GM12865 (cell line): Measurements from ENCODE around the gene SLC49A4.

Source experiments
- DNase-seq: peaks from one replicate; pipeline ENCODE4 v3.0.0; 2010; ENCODE audit warnings: low read depth
- H3K4me3 ChIP-seq: 2 replicates; pipeline ENCODE4 v1.5.1; 2011; ENCODE audit warnings: mild to moderate bottlenecking, low read depth, low read length, control low read depth
- TF ChIP-seq, protein P1 (sequence below): IDR thresholded peaks from 2 replicates; pipeline ENCODE4 v1.5.1; 2011; ENCODE audit warnings: low read length, control low read depth, low read depth, inconsistent platforms; ENCODE audit not compliant: insufficient read depth; ENCODE audit errors: missing control alignments

Gene SLC49A4

DNA sequence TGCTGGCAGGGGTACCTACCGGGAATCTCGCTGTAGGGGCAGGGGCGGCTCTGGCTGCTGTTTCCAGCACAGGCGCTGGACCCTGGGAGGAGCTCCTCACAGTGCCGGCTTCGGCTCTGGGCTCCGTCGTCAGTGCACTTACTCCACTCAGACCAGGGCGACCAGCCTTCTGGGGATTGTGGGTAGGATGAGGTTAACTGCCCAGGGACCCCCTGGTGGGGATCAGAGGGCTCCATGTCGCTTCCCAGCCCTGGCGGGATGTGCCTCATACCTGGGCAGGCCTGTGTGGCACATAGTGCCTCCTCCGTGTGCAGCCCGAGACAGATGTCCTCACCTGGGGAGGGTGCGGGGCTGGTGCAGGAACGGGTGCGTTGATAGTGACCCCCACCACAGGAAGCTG is 117.0 kb downstream of the SLC49A4 start:
- DNase-seq = no peak
- TF ChIP-seq, protein P1, sequence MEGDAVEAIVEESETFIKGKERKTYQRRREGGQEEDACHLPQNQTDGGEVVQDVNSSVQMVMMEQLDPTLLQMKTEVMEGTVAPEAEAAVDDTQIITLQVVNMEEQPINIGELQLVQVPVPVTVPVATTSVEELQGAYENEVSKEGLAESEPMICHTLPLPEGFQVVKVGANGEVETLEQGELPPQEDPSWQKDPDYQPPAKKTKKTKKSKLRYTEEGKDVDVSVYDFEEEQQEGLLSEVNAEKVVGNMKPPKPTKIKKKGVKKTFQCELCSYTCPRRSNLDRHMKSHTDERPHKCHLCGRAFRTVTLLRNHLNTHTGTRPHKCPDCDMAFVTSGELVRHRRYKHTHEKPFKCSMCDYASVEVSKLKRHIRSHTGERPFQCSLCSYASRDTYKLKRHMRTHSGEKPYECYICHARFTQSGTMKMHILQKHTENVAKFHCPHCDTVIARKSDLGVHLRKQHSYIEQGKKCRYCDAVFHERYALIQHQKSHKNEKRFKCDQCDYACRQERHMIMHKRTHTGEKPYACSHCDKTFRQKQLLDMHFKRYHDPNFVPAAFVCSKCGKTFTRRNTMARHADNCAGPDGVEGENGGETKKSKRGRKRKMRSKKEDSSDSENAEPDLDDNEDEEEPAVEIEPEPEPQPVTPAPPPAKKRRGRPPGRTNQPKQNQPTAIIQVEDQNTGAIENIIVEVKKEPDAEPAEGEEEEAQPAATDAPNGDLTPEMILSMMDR = no peak
- H3K4me3 ChIP-seq = no peak overlapping the region

DNA sequence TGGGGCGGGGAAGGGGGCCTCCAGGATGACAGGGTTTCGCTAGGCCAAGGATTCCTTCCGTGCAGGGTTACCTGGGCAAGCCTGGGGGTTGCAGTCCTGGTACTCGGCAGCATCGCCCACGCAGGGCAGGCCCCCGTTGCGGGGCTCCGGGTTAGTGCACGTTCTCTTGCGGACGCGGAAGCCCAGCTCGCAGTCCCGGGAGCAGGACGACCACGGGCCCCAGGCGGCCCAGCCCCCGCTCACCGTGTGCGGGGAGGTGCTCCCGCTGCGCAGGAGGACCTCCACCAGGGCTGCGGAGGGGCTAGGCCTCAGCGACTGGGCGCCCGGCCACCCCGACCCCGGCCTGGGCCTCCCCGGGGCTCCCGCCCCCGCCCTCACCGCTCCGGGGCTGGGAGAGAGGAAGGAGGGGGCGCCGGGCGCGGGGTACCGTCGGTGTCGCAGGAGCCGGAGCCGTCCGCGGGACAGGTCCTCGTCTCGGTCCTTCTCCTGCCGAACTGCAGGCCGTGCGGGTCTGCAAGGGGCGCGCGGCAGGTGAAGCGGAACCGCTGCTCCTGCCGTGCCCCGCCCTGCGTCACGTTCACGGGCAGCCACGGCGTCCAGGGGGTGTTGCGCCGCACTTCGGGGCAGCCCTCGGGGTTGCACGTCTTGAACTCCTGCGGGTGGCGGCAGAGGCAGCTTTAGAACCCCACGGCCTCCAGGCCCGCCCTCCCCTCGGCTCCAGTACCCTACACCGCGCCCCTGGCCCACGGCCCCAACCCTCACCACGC is 118.1 kb downstream of the SLC49A4 start:
- H3K4me3 ChIP-seq = no peak overlapping the region
- TF ChIP-seq, protein P1 = no peak

DNA sequence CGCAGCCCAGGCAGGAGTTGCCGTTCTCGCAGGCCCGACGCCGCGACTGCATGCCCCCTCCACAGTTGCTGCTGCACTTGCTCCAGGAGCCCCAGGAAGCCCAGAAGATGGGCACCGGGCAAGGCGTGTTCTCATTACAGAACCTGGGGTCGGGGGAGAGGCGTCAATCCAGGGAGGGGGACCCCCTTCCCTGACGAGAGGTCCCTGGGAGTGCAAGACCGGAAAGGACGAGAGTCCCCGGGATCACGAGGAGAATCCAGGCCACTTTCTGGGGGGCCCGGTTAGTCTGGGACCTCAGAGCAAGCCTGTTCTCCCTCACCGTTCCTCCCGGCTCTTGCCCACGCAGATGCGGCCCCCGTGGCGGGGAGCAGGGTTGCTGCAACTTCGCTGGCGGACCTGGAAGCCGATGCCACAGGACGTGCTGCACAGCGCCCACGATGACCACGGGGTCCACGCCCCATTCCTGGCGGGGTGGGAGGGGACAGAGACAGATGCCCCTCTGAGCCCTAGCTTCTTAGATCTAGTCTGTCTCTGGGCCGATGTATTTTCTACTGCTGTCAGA is 118.8 kb downstream of the SLC49A4 start:
- no peak for DNase-seq
- TF ChIP-seq, protein P1 = no peak
- H3K4me3 ChIP-seq = no peak overlapping the region

More for the DNA sequence above, 118.1 kb downstream of the SLC49A4 start:
- DNase-seq = no peak

GRCh38 chr3:122915300-122916055 is 120.6 kb downstream of the SLC49A4 start:
- H3K4me3 ChIP-seq = no peak overlapping the region
- TF ChIP-seq, protein P1 = no peak

DNA sequence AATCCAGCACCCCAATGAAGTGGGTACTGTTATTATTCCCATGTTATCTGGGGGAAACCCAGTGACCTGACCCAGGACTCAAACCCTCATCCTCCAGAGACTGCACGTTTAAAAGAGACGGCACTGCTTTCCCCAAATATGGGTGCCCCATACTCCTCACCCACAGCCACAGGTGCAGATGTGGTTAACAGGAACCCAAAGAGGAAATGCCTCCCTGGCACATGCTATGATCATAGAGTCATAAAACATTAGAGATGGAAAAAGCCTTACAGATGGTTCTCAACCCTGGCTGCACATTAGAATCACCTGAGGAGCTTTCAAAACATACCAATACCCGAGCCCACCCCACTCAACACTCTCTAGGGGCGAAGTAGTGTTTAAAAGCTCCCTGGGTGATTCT is 121.2 kb downstream of the SLC49A4 start:
- TF ChIP-seq, protein P1 = no peak
- H3K4me3 ChIP-seq = no peak overlapping the region
- no peak for DNase-seq

More at GRCh38 chr3:122915300-122916055, 120.6 kb downstream of the SLC49A4 start:
- no peak for DNase-seq

- no peak overlapping the region for H3K4me3 ChIP-seq
- TF ChIP-seq, protein P1 = no peak
- DNase-seq = peak; percentile 16
Measured at GRCh38 chr3:122916580-122916979, 121.7 kb downstream of the SLC49A4 start.
